Thoracic aorta (tissue), 2 donors: ENCODE measurements around the gene GRIA3. TPM values are rescaled to one million over a fixed set of nuclear protein-coding genes. Genes with fewer than 3 reads are reported as not detected.

Source experiments
- ATAC-seq: fragments of 150-250 bp; one replicate; pipeline ENCODE4 v1.8.0; 2017; ENCODE audit warnings: low read depth; ENCODE audit not compliant: insufficient number of reproducible peaks, low FRiP score
- DNase-seq: peaks from one replicate; pipeline ENCODE4 v3.0.0-alpha.2; 2020; ENCODE audit warnings: low spot score
- H3K27ac ChIP-seq, 2 donors: fragments of 200-600 bp; sonication (generic); 1 replicate in 1 of 2; 2 replicates in 1 of 2; pipeline ENCODE4 v1.5.1; 2016; ENCODE audit warnings: mild to moderate bottlenecking in 2 of 2, moderate library complexity in 2 of 2
- H3K27me3 ChIP-seq: fragments of 200-600 bp; sonication (generic); replicated peaks from 2 replicates; pipeline ENCODE4 v1.6.0; 2016; ENCODE audit warnings: mild to moderate bottlenecking; ENCODE audit not compliant: insufficient read depth
- H3K36me3 ChIP-seq: fragments of 200-600 bp; sonication (generic); one replicate; pipeline ENCODE4 v1.5.1; 2016
- H3K4me1 ChIP-seq, 2 donors: fragments of 200-600 bp; sonication (generic); 1 replicate in 1 of 2; 2 replicates in 1 of 2; pipeline versions ENCODE4 v1.5.1 to v1.6.0; 2016; ENCODE audit warnings: low read depth in 2 of 2, mild to moderate bottlenecking in 1 of 2; ENCODE audit not compliant: control insufficient read depth in 1 of 2
- H3K4me3 ChIP-seq: fragments of 200-600 bp; sonication (generic); 2 replicates; pipeline ENCODE4 v1.5.1; 2016; ENCODE audit warnings: mild to moderate bottlenecking
- H3K9me3 ChIP-seq: fragments of 200-600 bp; sonication (generic); 2 replicates; pipeline ENCODE4 v1.5.1; 2016
- CTCF ChIP-seq: fragments of 200-600 bp; sonication (generic); IDR thresholded peaks from one replicate; pipeline ENCODE4 v1.5.1; 2019; ENCODE audit warnings: antibody characterized with exemption
- total RNA-seq, 2 donors: library from RNA; depleted of rRNA; stranded (reverse); fragments of >200 nt; gene quantifications; one replicate each; pipeline versions ENCODE4 v1.1.0 to v1.2.3, GENCODE V29; 2016

The GRIA3 gene
- total RNA-seq, 2 donors from 2014 or later = 6.0 to 7.9 TPM

GRCh38 chrX:123447506-123447905 is 263.4 kb downstream of the GRIA3 start:
- Histone ChIP-seq H3K4me3 (no peak overlapping the region), H3K36me3 (no peaks in the 10 kb centered on the region), H3K4me1 (no peaks in the 10 kb centered on the region), H3K9me3 (no peaks in the 10 kb centered on the region), H3K27me3 (no peaks in the 10 kb centered on the region), H3K27ac (no peak overlapping the region)
- no peak for TF ChIP-seq CTCF
- no peak for DNase-seq
- no peak for ATAC-seq

GRCh38 chrX:123449335-123449734 is 265.3 kb downstream of the GRIA3 start:
- TF ChIP-seq CTCF = no peak
- Histone ChIP-seq H3K27me3 (no peaks in the 10 kb centered on the region), H3K27ac (no peak overlapping the region), H3K36me3 (no peaks in the 10 kb centered on the region), H3K4me3 (no peak overlapping the region), H3K4me1 (no peaks in the 10 kb centered on the region), H3K9me3 (no peaks in the 10 kb centered on the region)
- ATAC-seq (no peak), DNase-seq (no peak)

GRCh38 chrX:123450222-123450621 is 266.1 kb downstream of the GRIA3 start:
- H3K36me3 ChIP-seq = no peaks in the 10 kb centered on the region
- H3K27me3 ChIP-seq = no peaks in the 10 kb centered on the region
- no peaks in the 10 kb centered on the region for H3K9me3 ChIP-seq
- TF ChIP-seq CTCF = no peak
- H3K27ac ChIP-seq = no peak overlapping the region
- H3K4me1 ChIP-seq = no peaks in the 10 kb centered on the region
- ATAC-seq = no peak
- DNase-seq = no peak
- no peak overlapping the region for H3K4me3 ChIP-seq

- DNase-seq (no peak), ATAC-seq (no peak)
- no peak overlapping the region for H3K27ac ChIP-seq
- H3K36me3 ChIP-seq = no peaks in the 10 kb centered on the region
- no peaks in the 10 kb centered on the region for H3K27me3 ChIP-seq
- no peak for TF ChIP-seq CTCF
- H3K4me1 ChIP-seq = no peaks in the 10 kb centered on the region
- H3K4me3 ChIP-seq = no peak overlapping the region
- H3K9me3 ChIP-seq = no peaks in the 10 kb centered on the region
Observed at GRCh38 chrX:123454712-123455431, 270.8 kb downstream of the GRIA3 start.

- no peaks in the 10 kb centered on the region for H3K36me3 ChIP-seq
- no peak for DNase-seq
- no peaks in the 10 kb centered on the region for H3K9me3 ChIP-seq
- no peak overlapping the region for H3K27ac ChIP-seq
- no peaks in the 10 kb centered on the region for H3K27me3 ChIP-seq
- no peak overlapping the region for H3K4me3 ChIP-seq
- no peaks in the 10 kb centered on the region for H3K4me1 ChIP-seq
- TF ChIP-seq CTCF = no peak
- ATAC-seq = no peak
Observed at GRCh38 chrX:123455693-123456092, 271.6 kb downstream of the GRIA3 start.
